HG03571 (cell line): Measurements from ENCODE around the gene TDRD1.

ENCODE experiments used
- ATAC-seq: cut with Tn5 transposase; IDR thresholded peaks from one replicate; pipeline ENCODE4 v1.9.1; 2021; ENCODE audit not compliant: unreplicated experiment

TDRD1 gene

DNA sequence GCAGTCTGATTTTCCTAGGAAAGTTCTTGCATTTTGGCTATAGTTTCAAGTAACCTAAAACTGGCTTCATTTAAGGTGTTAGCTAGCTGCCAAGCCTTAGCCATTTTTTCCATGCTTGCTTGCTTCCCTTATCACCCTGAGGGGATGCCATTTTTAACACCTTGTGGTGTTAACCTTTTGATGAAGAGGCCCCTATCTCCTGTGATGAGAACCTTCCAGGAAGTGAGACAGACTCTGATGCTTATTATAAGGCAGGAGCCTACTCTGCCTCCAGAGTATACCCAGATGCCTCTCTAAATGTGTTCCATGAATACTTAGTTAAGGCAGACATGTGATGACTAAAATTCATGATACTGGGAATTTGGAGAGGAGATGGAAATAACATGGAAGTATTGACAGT, 55.0 kb downstream of the TDRD1 start:
- ATAC-seq = no peak

DNA sequence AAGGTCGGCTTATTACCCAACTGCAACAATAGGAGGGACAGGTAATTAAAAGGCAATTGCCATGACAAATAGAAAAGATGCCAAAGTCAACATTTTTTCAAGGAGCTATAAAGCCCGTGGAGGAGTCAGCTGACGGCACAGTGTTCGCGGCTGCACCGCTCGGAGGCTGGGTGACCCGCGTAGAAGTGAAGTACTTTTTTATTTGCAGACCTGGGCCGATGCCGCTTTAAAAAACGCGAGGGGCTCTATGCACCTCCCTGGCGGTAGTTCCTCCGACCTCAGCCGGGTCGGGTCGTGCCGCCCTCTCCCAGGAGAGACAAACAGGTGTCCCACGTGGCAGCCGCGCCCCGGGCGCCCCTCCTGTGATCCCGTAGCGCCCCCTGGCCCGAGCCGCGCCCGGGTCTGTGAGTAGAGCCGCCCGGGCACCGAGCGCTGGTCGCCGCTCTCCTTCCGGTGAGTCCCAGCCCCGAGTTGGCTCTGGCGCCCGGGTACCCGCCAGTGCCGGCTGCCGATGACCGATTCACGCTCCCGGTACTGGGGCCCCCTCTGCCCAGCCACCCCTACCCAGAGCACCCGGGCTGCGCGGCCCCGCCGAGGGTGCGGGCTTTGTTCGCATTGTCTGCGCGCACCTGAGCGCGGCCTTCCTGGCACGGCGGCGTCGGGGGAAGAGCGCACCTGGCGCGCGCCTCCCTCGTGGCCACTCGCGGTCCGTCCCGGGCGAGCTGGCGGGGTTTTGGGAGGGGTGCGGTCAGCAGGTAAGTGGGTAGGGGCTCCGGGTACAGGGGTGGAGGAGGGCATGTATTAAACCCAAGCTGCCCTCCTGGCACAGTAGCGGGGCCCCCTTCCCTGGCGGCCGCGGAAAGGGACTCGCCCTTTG, 60.2 kb downstream of the TDRD1 start, which contains the start of gene VWA2:
VWA2 (plus strand) TSS at position 138 of the 877 bp plus-strand sequence. CDS start 9,460 bp downstream, outside the sequence.
- no peak for ATAC-seq

DNA sequence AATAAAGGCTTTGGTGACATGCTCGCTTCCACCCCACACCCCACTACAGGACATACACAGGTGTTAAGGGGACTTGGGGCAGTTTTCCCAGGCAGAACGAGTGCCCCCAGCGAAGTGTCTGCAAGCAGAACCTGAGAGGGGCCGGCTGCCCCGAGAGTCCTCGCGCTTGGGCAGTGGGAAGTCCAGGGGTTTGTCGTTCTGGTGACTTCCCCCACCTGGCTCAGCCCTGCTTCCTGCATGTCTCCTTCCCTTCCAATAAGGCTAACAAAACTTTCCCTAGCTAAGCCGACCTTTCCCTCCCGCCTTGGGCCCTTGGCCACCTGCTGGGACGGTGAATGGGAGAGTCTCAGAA, 60.8 kb downstream of the TDRD1 start:
- no peak for ATAC-seq

DNA sequence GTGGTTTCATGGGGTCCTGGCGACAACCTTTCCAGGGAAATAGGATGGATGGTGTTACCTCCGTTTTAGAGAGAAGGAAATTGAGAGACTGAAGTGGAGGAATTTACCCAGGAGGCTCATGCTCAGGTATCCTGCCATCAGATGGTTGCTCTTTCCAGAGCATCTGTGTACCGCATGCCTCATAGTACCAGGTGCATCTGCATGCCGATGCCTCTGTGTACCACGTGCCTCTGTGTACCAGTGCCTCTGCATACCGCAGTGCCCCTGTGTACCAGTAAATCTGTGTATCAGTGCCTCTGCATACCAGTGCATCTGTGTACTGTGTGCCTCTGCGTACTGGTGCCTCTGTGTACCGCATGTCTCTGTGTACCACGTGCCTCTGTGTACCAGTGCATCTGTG, 63.1 kb downstream of the TDRD1 start:
- no peak for ATAC-seq

DNA sequence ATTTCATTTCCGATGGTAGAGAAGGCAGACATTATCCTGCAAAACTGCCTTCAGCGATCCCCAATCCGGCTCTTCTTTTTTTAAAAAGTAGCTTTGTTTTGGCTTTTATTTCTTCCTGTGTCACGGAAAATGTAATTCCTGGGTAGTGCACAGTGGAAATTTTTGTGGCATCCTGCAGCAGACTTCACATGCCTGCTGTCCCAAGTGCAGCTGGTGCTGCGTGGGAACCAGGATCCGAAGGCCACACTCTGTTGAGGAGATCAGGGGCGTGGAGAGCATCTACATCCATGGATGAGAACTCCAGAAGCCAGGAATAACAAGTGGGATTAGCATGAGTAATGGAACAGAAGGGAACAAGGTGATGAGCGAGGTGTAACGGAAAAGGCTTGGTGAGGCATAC, 64.5 kb downstream of the TDRD1 start:
- no peak for ATAC-seq

DNA sequence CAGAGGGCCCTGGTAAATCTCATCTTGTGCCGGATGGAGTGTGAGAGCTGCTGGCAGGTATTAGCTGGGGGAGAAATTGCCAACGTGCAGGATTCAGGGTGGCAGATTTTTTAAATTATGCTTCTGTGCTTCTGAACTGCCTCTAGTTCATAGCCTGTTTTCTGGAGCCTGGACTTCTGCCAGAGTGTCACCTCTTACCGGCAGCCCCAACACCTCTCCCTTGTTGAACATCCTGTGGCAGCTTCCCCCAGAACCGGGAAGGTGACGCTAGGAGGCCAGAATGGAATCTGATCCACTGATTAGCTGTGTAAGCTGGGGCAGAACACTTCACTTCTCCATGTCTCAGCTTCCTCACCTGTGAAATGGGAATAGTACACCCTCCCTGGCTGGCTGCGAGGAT, 65.0 kb downstream of the TDRD1 start:
- no peak for ATAC-seq

DNA sequence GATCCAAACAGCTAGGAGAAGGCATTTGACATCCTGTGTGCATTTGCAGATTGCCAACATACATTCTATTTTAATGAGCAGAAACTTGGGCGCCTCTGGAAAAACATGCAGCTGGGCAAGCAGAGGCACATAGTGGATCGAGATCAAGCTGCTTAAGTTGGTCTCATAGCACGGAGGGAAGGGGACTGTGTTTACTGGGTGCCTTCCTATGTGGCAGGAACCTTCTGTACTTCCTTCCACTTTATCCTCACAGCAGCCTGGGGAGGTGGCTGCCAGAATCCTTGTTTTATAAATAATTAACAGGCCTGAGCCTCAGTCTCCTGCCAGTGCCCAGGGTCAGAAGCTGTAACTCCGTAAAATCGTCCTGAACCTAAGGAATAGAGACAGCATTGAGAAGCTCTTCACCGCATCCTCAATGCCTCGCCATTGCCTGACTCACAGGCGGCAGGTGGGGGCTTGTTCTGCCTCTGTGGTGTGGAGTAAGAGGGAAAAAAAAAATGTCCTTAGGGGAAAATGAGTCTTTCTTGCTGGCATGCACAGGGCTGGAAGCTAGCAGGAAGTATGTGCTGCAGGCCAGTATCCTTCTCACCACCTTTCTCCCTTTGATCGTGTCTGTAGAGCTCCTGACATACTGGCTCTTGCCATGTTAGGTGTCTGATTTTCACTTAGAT, 66.1 kb downstream of the TDRD1 start:
- ATAC-seq = no peak

DNA sequence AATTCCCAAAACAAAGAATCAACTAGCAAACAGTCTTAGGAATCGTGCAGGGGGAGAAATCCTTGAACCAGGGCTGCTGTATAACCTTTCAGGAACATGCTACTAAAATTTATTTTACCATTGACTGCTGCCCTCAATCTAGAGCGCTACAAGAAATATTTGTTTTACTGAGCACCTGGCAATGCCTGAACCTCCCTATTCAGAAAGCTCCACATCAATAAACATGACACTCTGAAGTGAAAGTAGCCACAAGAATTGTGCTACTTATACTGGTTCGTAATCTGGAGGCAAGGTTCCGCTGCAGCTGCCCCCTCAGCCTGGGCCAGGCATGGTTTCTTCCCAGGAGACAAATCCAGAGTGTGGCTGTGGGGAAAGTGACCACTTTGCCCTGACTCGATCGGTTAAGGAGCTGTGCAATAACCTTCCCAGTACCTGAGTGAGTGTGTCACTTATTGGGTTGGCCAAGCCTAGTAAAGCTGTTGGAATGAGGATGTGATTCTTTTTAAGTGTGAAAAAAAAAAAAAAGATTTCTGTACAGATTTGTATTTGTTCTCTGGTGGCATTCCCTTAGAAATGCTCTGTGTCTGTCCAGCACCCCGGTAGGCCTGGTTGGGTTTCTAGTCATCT, 67.6 kb downstream of the TDRD1 start:
- ATAC-seq = no peak

DNA sequence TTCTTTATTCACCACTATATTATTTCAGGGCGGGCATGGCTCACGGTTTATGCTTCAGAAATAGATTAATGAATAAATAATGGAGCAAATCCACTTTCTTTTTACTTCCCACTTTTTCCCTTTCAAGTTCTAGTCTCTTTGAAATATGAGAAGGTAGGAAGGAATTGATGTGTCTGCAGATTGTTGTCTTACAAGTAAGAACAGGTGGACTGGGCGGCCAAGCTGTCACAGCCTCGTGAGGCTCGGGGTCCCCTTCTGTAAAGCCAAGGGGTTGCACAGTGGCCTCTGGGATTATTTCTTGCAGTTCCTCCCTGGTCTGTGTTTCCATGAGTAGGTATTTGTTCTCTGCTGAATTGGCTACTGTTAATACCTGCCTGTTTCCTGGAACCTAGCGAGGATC, 71.1 kb downstream of the TDRD1 start:
- no peak for ATAC-seq

DNA sequence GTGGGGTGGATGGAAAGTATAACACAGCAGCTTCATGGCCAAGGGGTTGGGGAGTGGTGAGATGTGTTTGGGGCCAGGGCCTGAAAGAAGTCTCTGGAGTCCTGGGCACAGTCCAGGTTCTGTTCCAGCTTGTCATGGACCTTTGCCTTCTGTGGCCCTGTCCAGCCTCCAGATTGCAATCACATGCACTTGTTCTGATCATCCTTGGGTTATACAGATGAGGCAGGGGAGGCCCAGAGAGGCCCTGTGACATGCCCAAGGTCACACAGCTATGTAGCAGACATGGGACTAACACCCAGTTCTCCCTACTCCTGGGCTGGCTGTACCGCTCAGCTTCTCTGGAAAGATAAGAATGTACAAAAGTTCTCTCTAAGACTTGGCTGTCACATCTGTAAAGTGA, 71.6 kb downstream of the TDRD1 start:
- no peak for ATAC-seq

DNA sequence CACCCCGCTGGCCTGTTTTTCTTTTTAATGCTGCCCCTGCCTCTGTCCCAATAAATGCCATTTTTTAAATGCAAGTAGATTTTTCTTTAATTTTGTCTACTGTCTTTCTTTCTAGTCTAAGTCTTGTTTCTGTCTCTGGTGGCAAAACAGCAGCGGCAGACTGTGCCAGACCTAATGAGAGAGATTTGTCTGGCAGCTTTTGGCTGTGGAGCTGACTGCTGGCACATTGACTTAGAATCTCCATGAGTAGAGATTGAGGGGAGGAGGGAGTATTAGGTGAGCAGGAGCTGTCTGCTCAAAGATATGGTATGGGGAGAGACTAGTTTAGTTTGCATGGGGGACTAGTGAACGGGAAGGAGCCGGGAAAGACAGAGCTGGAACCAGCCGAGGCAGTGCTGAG, 72.9 kb downstream of the TDRD1 start:
- ATAC-seq = no peak

DNA sequence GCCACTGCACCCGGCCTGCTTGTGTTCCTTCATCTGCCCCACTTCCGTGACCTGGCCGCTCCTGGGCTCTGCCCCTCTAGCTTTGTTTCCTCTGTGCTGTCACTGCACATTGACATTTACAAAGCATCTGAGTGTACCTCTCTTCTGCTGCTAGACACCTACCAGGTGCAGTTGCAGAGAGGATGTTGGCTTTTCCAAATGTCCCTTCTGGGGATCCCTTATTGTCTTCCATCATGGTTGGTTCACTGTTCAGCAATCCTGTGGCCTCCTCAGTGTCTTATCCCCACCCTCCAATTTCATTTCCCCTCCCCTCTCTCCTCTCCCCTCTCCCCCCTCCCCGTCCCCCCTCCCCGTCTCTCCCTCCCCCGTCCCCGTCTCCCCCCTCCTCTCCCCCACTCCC, 73.7 kb downstream of the TDRD1 start:
- ATAC-seq = no peak

DNA sequence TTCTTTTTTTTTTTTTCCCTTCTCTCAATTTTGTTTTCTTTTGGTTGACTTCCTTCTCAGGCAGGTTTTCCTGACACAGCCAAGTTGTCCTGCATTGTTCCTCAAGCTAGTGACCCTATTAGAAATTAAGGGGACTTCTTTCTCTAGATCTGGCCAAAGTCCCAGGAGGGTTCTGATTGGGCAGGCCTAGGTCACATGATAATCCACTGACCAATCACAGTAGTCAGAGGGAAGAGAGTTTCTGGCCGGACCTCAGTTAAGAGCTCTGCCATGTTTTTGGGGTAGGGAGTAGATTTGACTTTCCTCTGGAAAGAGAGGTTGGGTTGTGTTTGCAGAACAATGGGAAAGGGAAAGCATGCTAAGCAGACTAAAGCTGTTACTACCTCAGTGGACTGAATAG, 76.1 kb downstream of the TDRD1 start:
- ATAC-seq = no peak

DNA sequence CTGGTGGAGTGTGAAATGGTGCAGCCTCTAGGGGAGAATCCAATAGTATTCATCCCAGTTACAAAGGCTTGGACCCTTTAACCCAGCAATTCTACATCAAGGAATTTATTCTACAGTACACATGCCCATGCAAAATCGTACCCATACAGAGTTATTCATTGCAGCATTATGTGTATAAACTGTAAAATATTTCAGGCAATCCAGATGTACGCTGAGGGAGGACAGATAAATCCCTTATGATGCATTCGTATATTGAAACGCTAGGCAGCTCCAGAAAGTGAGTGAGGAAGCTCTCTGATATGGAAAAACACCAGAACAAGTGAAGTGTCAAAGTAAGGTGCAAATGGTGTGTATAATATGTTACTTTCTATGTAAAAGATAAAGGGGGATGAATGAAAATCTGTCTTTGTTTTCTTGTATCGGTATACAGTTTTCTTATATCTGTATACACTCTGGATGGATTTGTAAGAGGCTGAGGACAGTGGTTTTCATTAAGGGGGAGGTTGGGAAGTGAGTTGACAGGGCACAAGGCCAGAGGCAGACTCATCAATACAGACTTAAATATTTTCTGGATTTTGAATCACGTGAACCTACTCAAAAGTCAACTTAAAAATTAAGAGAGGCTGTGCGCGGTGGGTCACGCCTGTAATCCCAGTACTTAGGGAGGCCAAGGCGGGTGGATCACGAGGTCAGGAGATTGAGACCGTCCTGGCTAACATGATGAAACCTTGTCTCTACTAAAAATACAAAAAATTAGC, 77.0 kb downstream of the TDRD1 start:
- ATAC-seq = no peak

DNA sequence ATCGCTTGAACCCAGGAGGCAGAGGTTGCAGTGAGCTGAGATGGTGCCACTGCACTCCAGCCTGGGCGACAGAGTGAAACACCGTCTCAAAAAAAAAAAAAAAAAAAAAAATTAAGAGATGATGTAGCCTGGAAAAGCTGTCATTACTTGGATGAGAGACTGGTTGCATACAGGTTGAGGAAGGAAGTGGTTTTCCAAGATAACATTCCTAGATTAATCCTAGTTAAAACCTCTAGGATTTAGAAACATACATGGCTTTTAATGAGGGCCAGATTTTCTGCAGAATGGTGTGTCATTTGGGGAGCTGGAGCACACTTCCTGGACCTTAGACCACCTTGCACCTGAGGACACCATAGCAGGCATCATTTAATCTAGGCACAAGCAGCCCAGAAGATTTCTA, 77.7 kb downstream of the TDRD1 start:
- no peak for ATAC-seq

DNA sequence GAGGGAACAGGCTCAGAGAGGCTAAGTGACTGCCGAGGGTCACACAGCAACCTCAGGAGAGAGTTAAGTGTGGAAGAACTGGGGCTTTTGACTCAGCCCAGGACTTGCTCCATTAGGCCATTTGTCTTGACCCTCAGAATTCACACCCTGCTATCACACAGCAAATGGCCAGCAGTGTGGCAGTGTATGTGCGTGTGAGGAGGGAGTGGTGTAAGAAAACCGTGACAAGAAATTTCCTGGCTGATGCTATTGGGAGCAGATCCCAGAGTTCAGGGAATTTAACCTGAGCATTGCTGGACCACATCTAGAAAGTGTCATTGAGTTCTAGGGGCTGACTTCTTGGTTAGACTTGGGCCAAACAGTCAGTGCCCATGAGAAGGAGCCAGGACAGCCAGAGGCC, 78.3 kb downstream of the TDRD1 start:
- no peak for ATAC-seq

DNA sequence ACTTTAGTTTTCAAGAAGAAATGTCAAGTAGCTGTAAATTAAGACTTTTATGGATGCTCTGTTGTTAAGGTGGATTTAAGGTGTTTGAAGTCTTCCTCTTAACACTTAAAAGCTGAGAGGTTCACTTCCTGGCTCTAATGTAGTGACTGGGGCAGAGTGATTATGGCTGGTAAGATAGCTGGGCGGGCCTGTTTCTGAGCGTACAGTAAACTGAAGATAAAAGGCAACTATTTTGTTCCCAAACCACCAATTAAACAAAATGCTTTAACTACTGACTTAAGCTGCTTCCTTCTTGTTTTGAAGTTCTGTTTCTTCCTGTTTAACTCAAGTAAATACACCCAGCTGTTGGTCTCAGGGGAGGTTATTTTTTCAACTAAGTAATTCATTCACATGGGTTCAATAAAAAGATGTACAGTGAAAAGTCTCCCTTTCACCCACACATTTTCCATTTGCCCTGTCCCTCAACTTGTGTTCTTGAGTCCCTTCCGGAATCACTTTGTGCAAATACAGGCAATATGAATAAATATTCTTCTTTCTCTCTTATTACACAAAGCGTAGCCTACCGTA, 79.2 kb downstream of the TDRD1 start:
- ATAC-seq = no peak

DNA sequence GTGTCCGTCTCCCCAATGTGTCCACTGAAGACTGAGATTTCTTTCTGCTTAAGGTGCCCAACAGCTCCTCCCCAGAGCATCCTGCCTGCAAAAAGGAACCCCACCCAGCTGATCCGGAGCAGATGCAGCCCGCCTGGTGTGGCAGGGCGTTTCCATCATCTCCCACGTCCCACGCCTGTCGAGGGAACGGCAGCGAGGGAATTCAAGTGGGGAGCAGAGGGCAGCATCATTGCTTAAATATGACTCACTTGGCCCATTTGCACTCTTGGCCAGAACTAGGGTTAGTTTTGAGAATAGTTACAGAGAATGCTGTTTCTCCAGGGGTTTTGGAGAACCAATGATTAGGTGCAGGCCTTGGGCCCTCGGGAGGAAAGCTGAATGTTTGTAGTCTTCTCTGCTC, 80.7 kb downstream of the TDRD1 start:
- no peak for ATAC-seq

DNA sequence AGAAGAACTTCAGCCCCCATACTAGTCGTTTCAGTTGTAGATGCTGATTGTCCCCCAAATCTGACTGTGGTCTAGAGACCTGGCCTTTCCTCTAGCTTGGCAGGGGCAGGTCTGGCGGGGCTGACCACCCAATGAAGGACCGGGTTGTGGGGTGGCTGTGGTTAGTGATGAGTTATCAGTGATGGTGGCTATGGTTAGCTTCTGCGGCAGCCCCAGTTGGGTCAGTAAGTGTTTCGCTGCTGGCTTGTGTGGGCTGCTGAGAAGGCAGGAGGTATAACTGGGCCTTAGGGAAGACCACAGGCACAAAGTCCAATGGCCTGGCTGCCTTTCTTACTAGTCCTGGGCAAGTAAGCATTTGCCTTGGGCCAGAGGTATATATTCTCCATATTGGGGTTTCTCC, 81.2 kb downstream of the TDRD1 start:
- no peak for ATAC-seq

DNA sequence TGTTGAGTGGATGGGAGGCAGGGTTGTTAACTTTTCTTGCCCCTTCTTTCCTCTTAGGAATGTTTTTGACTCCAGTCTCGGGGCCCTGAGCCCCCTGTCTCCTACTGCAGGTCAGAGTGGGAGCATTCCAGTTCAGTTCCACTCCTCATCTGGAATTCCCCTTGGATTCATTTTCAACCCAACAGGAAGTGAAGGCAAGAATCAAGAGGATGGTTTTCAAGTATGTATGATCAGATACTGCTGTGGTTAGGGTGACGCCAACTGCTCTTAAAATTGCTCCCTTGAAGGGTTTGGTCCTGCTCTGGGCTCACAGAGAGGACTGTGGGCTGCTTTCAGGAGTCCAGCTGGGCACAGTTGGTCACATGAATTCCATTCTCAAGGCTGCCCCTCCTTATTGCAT, 81.9 kb downstream of the TDRD1 start:
- no peak for ATAC-seq

DNA sequence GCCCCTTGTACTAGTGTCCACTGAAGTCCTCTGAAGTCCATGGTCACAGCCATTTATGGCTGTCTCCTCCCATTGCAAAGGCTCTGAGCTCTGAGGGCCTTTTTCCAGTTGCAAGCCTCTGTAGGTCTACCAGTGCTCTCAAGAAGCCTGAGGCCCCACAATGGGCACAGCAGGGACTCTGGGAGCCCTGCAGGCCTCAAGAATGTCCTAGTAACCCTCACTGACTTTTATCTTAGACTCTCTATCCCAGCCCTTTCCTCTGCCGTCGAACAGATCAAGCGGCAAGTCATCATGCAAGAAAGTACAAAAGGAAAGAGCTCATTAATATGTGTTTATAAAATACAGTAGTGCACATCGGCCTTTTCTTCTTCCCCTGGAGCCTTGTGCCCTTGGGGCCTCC, 83.3 kb downstream of the TDRD1 start:
- ATAC-seq = no peak
